Stimulated activated CD8-positive, alpha-beta memory T cell treated with anti-CD3 and anti-CD28 coated beads, Interleukin-12 subunit alpha, Interleukin-12 subunit beta, amount 100 ng/mL, for 4 hours (primary cell): ENCODE measurements around the gene CFAP210.
A peak's percentile ranks its signal among the peaks of the same experiment; 100 is the strongest.

Experiments
- DNase-seq: peaks from one replicate; pipeline ENCODE4 v3.0.0-alpha.2; 2020; ENCODE audit warnings: low read depth

CFAP210 gene, protein sequence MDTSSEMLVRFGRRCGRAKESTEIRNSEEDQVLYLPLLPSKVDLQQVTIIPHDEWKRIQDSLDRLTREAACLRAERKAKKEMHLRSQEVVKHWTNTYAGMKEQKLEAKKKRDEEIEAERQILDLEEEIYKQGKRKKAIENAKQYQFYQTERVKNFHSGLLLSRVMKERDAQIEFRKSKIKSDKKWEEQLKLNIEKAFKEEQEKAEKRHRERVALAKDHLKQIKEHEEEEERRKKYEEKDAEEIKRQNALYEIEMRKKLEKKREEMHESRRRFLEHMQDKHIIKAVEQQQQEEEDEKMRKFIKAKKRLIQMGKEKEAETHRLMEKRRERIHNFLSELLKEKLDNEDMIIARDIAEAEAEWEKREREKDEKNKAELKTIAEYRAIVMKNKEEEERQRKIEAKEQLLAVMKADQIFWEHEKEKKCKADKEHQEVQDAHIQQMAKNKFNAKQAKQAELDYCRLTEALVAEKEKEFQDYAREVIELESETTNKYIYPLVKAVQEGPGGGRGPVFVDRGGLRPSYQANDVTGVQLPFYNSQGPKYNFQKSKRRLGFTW

DNA sequence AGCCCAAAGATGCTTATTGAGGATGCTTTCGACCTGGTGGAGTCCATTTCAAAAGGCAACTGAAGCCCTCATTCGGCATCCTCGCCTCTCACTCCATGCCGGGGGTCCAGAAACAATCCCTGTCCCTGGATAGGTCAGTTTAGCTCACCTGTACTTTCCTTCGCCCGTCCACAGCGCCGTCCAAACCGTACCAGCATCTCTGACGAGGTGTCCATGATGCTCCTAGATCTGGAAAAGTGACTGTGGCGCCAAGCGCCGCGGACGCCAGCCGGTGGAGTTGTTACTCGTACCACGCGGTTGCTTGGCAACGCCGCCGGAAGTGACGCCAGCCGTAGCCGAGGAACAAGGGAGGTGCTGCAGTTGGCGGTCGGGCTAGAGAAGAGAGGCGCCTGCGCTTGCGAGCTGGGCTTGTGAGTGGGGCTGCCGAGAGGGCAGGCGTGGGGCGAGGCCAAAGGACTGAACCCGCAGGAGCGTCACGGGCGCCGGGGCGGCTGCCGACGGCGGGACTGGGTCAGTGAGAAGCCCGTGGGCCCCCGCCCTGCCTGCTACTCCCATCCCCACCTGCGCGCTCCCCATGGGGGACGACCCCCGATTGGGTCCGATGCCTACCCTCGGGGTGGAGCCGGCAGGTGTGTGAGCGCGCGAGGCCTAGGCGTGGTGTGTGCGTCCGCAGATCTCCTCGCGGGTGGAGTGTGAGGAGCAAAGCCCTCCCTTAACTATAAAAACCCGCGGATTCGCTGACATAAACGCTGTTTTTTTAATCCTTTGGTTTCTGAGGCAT is at the start of gene CFAP210, which contains the start of gene PHOSPHO2:
TSS of gene CFAP210 (minus strand) at position 293 of the 781 bp plus-strand sequence. CDS start at position 215, 78 bp downstream.
TSS of gene PHOSPHO2 (plus strand) at position 357 of the 781 bp plus-strand sequence. CDS start 6,503 bp downstream, outside the sequence.
- peak; percentile 98 for DNase-seq

DNA sequence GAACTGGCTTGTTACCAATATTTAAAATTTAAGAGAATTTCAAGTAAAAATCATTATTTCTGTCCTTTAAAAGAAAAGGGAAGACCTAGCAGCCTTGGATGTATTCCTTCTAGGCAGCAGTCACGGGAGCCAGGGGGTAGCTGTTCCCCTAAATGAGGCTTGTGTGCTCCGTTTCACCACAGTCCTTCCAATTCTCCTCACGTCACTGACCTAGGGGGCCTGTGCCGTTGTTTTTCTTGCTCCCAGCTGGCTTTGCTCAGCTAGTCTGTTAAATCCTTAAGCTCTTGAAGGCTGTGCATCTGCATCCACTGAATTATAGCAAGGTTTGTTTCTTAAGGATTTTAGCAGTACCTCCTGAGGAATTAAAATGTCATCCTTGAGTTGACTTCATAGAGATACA is 49.3 kb upstream of the CFAP210 start:
- DNase-seq = no peak

DNA sequence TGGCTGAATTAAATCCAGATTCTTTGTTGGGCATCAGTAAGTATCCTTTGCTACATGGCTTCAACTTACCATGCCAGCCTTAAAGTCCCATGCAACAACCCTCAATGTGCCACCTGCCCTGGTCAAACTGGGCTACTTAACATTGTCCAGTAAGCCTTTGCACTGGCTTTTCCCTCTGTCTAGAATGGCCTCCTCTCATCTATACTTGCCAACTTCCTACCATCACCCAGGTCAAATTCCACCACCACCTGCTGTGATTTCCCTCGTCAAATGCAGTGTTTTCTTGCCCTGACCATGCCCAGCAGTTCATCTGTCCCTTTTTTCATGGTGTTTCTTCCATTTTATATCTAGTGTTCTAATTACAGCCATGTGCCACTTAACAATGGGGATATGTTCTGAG is 45.1 kb upstream of the CFAP210 start:
- no peak for DNase-seq

DNA sequence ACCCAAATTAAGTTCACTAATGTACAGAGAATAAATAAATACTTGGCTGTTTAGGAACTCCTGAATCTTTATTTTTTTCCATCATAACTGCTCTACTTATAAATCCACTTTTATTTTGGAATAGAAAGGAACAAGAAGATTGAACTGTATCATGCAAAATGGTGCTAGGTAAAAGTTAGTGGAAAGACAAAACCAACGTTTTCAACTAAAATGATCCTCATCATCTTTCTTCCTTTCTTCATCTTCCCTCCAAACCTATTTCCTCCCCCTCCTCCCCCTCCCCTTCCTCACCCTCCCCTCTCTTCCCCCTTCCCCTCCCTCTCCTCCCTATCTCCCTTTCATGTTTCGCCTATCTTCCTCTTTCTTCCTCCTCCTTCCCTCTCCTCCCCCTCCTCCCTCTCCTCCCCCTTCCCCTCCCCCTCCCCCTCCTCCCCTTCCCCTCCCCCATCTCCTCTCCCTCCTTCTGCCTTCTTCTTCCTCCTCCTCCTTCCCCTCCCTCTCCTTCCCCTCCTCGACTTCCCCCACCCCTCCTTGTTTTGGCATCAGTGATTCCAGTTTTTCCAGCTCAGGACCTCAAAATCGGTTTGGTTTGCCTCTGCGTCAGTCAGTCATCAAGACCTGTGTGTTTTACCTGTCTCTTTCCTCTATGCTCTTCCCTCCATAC is 44.5 kb upstream of the CFAP210 start:
- DNase-seq = no peak

DNA sequence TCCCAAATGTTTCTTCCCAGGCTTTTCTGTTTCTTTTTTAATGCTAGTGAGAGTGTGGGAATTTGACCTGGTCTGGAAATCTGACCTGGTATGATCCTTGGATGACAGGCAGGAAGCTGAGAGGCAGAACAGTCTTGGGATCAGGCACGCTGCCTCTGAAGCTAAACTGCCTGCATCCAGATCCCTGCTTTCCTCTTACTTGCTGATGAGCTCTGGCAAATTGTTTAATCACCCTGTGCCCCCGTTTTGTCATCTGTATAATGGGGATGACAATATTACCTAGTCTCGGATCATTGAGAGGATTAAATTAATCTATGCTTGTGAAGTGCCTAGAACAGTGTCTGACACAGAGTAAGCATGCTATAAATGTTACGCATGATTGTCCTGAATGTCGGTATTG is 42.7 kb upstream of the CFAP210 start:
- DNase-seq = no peak

DNA sequence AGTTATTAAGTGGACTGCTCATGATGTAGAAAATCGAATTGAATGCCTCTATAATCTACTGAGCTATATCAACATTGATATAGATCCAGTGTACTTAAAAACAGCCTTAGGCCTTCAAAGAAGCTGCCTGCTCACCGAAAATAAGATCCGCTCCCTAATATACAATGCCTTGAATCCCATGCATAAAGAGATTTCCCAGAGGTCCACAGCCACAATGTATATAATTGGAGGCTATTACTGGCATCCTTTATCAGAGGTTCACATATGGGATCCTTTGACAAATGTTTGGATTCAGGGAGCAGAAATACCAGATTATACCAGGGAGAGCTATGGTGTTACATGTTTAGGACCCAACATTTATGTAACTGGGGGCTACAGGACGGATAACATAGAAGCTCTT is 41.4 kb upstream of the CFAP210 start:
- DNase-seq = no peak

DNA sequence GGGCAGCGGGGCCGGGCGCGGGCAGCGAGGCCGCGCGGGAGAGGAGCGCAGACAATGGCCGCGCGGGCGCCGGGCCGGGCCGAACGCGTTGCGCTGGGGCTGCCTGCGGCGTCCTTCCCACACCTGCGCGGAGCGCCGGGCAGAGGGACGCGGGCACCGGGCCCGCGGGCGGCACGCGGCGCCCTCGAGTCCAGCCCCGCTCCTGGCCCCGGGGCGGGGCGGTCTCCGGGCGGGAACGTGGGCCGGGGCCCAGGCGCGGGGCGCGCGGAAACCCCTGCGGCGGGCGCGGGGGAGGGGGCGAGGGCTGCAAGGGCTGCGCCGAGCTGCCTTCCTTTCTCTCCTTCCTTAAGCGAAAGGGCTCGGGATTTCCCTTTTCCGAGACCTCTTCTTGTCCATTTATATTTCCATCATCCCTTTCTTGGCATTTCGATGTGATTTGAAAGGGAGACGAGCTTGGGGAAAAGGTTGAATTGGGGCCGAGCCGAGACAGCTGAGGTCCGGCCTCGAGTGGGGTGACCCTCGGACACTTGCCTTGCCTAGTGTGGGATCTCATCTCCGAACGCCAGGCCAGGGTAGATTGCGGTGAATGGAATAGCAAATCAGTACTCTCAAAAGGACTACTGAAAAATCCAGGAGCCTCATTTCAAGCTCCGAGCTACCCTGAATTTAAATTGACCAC is 40.1 kb upstream of the CFAP210 start:
- no peak for DNase-seq

DNA sequence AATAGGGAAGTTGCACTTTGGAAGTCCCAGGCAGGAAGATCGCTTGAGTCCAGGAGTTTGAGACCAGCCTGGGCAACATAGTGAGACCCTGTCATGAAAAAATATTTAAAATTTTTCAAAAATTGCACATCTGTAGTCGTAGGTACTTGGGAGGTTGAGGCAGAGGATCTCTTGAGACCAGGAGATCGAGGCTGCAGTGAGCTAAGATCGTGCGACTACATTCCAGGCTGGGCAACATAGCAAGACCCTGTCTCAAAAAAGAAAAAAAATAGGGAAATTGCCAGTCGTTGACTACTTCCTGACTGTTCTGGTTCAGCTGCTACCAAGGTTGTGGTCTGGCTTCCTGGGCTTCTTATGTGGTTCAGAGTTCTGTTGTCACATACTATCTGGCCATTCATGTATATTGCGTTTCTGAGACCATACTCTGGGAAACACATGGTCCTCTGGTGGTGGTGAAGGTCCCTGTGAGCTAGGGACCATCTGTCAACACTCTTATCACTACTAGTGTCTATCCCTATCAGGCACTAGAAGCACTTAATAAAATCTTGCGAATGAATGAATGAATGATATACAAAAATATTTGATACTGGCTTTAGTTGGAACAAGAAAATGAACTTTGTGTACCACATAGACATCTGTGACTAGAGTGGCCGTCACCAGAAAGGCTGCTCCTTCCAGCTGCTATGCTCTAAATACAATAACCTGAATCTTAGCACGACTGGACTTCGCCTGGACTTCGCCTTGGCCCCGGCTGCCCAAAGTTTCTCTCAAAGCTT is 38.6 kb upstream of the CFAP210 start:
- no peak for DNase-seq

DNA sequence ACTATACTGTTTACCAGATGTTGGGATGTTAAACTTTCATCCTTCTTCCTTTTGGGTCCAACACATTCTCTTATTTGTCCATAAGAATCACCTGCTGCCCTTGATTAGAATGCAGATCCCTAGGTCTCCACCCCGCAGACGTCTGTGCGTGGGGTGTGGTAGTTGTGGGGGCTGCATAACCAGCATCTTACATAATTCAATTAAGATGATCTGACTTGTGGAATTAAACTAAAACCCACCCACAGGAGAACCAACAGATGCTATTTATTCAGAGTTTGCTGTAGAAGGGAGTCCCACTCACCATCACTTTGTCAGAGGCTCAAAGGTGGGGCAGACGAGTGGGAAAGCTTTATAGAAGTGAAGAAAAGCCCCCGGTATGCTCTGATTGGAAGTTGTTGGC is 37.9 kb upstream of the CFAP210 start:
- no peak for DNase-seq

DNA sequence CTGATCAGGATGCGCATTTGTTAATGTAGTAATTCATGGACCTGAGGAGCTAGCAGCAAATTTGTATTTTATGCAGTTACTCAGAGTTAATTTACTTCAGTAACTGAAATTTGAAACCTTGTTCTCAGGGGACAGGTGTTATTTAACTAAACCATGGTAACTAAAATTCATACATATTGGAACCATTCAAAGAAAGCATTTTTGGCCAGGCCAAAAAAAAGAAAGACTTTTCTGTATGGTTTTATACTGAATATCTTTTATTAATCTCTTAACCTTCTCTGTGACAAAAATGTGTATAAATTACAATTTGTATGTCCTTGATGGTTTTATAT is 35.0 kb upstream of the CFAP210 start:
- no peak for DNase-seq

DNA sequence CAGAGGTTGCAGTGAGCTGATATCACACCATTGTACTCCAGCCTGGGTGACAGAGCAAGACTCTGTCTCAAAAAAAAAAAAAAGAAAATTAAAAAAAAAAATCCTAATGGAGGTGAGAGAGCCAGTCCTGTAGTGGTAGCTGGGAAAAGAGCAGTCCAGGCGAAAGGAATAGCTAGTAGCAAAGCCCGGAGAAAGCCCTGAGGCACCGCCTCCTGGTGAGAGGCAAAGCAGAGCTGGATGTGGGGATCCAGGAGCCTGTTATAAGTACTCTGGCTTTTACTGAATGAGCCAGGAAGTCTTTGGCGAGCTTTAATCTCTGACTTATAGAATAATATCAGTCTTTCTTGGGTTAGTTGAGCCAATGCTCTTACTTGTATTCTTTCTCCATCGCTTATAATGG is 32.9 kb upstream of the CFAP210 start:
- no peak for DNase-seq

DNA sequence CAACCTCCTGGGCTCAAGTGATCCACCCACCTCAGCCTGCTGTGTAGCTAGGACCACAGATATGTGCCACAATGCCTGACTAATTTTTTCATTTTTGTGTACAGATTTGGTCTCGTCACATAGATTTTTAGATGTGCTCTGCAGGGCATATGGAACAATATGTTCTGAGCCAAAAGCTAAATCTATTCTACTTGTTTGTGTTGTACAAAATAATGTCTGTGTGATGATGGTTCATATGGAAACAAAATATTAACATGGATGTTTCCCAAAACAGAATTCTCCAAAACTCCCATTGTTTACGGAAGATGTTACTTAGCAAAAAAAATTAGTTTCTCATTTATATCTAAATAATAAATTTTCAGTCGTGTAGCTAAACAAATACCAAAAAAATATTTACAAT is 26.8 kb upstream of the CFAP210 start:
- DNase-seq = no peak

DNA sequence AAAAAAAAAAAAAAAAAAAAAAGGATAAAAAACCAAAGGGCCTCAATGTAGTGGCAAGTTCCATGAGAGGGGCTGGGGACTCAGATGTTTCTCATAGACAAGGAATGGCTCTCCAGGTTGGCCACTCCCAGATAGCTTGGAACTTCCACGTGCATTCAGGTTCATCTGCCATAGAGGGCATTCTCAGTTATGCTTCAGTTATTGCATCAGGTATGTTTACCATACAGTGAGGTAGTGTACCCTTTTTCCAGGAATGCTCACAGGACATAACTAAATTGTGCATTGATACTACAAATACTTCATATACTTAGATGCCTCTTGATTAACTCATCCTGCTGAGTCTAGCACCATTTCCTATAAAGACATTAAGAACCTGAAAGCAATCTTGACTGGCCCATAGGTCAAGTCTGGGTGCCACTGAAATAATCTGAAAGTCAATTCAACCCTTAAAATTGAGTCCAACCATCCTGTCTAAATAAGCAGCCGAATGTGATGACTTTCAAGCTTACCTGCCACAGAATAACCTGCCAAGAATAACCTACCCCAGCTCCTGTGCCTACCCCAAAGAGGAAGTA is 24.8 kb upstream of the CFAP210 start:
- no peak for DNase-seq

DNA sequence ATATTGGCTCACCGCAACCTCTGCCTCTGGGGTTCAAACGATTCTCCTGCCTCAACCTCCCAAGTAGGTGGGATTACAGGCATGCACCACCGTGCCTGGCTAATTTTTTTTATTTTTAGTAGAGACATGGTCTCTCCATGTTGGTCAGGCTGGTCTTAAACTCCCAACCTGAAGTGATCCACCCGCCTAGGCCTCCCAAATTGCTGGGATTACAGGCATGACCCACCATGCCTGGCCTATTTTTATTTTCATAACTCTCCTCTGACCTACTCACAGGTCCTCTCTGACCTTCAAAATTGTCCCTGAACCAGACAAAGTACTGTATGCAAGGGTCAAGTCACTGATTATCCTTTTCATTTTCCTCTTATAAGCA is 23.5 kb upstream of the CFAP210 start:
- DNase-seq = no peak

DNA sequence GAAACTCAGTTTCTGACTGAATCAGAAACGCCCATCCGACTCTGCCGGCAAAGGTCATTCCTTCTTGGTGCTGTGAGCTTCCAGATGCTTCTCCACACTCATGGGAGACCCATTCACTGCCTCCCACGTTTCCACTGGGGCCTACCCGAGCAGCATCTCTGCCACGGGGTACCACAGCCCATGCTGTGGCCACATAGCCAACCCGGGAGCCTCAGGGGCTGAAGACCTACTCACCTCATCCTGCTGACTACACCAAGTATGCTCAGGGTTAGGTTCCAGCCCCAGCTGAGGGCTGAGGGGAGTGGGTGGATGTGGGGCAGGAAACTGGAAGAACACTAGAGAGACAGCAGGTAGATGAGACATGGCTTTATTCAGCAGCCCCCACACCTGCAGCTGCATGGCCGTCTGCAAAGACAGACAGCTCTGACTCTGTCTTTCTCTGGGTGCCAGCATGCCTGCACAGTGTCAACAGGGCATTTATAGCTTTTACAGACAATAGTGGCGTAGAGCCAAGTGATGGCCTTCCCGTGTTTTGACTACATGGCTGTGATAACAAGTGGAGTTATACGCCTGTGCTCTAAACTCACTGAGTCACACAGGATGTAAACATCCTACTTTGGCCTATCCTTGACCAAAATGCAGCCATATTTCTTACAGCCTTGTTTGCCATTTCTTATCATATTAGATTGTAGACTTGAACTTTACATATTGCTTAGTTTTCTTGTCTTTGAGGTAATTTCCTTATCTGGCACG is 22.9 kb upstream of the CFAP210 start:
- DNase-seq = no peak

DNA sequence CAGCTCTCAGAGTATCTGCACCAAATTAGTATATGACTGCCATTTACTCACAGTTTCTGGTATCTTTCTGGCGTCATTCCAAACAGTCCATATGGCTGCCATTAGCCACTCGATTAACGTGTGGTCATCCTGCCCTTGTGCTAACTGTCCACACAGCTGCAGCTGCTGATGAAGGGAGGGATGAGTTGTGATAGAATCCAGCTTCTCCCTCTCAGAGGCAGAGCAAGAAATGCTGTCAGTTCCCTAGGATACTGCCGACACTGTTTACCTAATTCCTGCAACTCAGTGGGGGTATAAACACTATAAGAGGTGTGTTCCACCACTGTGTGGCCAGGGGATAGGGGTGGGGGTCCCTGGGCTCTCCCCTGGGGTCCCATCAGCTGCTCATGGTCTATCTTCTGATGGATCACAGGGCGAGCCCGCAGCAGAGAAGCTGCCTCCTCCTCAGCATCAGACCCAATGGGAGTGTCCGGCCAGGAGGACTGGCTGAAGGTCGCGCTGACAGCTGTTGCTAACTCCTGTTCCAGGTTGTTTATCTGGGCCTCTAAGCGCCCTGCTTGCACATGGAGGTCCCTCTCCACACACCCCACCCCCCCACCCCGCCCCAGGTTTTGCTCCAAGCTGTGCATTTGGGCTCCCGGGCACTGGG is 22.2 kb upstream of the CFAP210 start:
- DNase-seq = no peak

DNA sequence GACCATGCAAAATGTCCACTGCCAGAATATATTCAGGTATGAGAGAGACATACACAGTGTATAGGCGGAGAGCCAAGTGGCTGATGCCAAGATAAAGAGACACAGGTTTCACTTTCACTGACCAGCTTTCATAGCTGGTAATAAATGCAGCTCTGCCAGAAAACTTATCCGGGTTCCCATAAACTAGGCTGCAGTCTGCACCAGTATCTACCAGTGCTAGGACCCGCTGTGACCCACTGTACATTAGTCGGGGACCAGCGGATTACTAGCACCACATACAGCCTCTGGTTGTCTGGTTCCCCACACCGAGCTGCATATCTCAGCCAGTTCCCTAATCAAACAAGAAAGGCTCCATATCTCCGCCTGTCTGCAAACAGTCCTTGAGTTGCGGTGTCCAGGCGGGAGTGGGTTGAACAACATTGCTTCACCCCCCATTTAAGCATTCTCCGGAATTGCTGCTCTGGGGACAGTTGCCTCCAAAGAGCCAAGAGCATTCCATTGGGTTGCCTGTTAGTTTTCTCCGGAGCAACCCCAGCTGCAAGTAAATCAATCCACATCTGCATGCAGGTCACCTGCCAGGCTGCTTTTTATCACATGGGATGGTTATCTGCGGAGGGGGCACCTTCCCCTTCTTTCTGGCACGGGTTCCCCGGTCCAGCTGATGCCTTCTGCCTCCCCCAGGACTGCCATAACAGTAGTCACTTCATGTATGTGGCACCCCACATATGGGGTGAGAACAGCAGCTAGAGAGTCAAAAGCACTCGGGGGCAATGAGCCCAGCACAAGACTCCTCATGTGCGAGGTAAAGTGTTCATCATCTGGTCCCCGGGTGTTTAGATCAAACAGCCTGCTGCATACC is 21.4 kb upstream of the CFAP210 start:
- no peak for DNase-seq

DNA sequence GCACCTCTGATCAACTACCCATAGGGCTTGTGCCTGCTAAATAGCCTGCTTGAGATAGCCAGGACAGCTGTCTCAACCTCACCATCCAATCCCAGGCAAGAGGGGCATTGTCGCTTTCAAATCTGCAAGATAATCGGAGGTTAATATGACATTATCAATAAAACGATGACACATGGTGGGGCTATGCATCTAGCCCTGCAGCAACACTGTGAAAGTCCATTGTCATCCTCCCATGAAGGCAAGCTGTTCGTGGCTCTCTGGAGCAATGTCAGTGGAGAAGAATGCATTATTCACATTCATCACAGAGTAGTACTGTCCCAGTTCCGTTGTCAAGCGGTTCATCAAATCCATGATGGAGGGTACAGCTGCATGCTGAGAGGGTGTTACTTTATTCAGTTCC is 20.5 kb upstream of the CFAP210 start:
- DNase-seq = no peak

DNA sequence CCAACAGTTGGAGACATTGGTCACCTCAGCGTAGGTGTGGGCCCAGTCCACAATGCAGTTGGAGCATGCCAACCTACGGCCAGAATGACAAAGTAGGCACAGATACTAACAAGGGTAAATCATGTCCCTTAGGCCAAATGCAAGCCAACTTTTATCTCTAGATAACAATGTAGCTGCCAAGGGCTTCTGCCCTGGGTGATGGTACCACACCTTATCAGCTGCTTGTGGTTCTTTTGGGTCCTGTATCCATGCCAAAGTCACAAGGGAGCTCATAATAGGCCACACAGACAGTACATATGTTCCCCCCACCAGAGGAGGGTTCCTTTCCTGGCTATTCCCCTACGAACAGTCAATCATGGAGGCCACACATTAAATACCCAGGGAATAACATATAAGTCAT is 19.1 kb upstream of the CFAP210 start:
- DNase-seq = no peak
